GM12875 (cell line): ENCODE measurements around the gene MCF2L.
"Not testable (repeated sequence)": the region's sequence is repeated elsewhere in the genome, so short reads cannot be mapped to it uniquely, and the experiment has no call there.

Source experiments
- H3K4me3 ChIP-seq: one replicate; pipeline ENCODE4 v1.5.1; 2011; ENCODE audit warnings: low read depth, low read length, control low read depth
- CTCF ChIP-seq: IDR thresholded peaks from 2 replicates; pipeline ENCODE4 v1.5.1; 2011; ENCODE audit warnings: low read depth, mild to moderate bottlenecking, control low read depth, inconsistent platforms, low read length, moderate library complexity, borderline replicate concordance; ENCODE audit not compliant: insufficient read depth

MCF2L gene

GRCh38 chr13:113029061-113029445 lies 60.0 kb downstream of the MCF2L start:
- TF ChIP-seq CTCF, result no peak
- no peak overlapping the region for H3K4me3 ChIP-seq

- peak; percentile 90 for TF ChIP-seq CTCF
- H3K4me3 ChIP-seq, result no peak overlapping the region
These were observed 60.7 kb downstream of the MCF2L start for GRCh38 chr13:113029487-113030258.

GRCh38 chr13:113030259-113030640 lies 61.2 kb downstream of the MCF2L start:
- not testable (repeated sequence) for H3K4me3 ChIP-seq

- no peak for TF ChIP-seq CTCF
- H3K4me3 ChIP-seq, result no peak overlapping the region
These were observed 62.5 kb downstream of the MCF2L start for GRCh38 chr13:113031465-113031864.

- TF ChIP-seq CTCF, result no peak
These were observed 63.3 kb downstream of the MCF2L start for GRCh38 chr13:113032291-113032690.

GRCh38 chr13:113033054-113033850 lies 64.2 kb downstream of the MCF2L start:
- no peak overlapping the region for H3K4me3 ChIP-seq
- TF ChIP-seq CTCF, result no peak

More at GRCh38 chr13:113032291-113032690, 63.3 kb downstream of the MCF2L start:
- no peak overlapping the region for H3K4me3 ChIP-seq

- no peak for TF ChIP-seq CTCF
- H3K4me3 ChIP-seq, result no peak overlapping the region
These were observed 65.6 kb downstream of the MCF2L start for GRCh38 chr13:113034451-113035212.
